ENCODE results near the gene UQCRC2.

DNA sequence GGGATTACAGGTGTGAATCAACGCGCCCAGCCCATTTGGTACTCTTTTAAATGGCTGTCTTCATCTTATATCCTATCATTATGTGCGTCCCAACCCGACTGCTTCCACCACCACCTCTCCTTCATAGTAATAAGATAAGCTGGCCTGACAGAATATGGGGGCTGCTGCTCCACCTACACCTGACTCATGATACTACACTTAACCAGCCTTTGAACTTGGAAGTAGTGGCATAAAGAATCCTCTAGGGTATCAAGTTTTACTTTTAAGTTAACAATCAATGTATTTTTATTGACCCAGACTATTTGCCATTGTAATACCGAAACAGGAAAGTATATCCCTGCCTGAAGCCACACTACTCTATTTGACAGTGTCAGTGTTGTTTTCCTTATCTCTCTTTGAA lies 28.9 kb downstream of the UQCRC2 start:
- TF ChIP-seq, protein P1, sequence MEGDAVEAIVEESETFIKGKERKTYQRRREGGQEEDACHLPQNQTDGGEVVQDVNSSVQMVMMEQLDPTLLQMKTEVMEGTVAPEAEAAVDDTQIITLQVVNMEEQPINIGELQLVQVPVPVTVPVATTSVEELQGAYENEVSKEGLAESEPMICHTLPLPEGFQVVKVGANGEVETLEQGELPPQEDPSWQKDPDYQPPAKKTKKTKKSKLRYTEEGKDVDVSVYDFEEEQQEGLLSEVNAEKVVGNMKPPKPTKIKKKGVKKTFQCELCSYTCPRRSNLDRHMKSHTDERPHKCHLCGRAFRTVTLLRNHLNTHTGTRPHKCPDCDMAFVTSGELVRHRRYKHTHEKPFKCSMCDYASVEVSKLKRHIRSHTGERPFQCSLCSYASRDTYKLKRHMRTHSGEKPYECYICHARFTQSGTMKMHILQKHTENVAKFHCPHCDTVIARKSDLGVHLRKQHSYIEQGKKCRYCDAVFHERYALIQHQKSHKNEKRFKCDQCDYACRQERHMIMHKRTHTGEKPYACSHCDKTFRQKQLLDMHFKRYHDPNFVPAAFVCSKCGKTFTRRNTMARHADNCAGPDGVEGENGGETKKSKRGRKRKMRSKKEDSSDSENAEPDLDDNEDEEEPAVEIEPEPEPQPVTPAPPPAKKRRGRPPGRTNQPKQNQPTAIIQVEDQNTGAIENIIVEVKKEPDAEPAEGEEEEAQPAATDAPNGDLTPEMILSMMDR (IDR thresholded peaks at IDR 0.05; ENCODE audit: poor library complexity, severe bottlenecking): no peak
- TF ChIP-seq TAF1 (IDR thresholded peaks at IDR 0.05; ENCODE audit: low read depth): no peak

Data from neural cell (in vitro differentiated cells).